ENCODE data around the gene PSORS1C1.
A peak's percentile ranks its signal among the peaks of the same experiment; 100 is the strongest.

Gene PSORS1C1

DNA sequence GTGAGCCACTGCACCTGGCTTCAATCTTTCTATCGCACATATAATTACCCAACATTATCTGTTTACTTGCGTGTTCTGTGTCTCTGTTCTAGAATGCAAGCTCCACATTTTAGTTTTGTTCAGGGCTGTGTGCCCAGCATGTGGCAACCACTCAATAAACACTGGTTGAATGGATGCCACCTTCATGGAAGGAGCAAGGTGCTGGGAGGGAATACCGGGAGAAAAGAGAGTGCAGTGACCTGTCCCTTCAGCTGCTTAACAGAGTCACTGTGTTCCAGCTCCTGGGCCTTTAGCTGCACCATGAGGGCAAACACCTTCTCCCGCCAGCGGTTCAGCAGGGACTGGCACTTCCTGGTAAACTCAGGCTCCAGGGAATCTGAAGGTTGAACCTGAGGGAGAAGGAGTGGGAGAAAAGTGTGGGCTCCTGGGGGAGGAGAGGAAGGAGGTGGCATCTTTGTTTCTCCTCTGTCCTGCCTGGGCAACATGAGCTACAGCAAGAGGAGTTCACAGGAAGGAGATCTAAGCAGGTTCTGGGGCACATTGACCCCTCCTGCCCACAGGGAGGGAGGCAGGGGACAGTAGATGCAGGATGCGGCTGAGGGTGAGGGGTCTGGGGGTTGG lies 35.3 kb downstream of the PSORS1C1 start:
- no peak for FAIRE-seq
- DNase-seq (ENCODE audit: insufficient read length, low spot score) = no peak
- TF ChIP-seq CTCF (IDR thresholded peaks at IDR 0.05; ENCODE audit: insufficient read depth, missing control alignments) = no peak

GRCh38 chr6:31152781-31153180 lies 38.2 kb downstream of the PSORS1C1 start:
- DNase-seq (ENCODE audit: insufficient read length, low spot score) (no peak), FAIRE-seq (no peak)
- TF ChIP-seq CTCF (IDR thresholded peaks at IDR 0.05; ENCODE audit: insufficient read depth, missing control alignments) = no peak

GRCh38 chr6:31154436-31154835 lies 39.8 kb downstream of the PSORS1C1 start:
- no peak for DNase-seq (ENCODE audit: insufficient read length, low spot score)
- TF ChIP-seq CTCF (IDR thresholded peaks at IDR 0.05; ENCODE audit: insufficient read depth, missing control alignments) = no peak
- no peak for FAIRE-seq

DNA sequence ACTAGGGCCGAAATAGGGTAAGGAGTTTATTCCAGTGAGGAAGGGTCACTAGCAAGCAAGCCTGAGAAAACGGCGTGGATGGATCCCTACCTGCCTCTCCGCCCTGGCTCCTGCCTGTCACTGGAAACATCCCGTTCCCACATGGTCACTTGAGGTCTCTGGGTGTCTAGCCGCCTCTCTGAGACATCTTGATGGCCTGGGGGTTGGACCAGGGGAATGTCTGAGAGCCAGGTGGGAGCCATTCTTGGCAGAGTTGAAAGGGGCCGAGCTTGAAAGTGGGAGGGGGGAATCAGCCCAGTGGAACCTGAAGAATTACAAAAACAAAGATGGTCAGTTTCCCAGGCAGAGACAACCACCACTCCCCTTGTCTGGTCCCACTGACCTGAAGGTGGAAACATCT lies 42.0 kb downstream of the PSORS1C1 start:
- DNase-seq (ENCODE audit: insufficient read length, low spot score) (no peak), FAIRE-seq (no peak)

GRCh38 chr6:31157513-31158139 lies 43.0 kb downstream of the PSORS1C1 start, which contains the start of gene CCHCR1:
TSS of gene CCHCR1 (minus strand) at chr6:31157802. CDS start at chr6:31157600, 202 bp downstream.
- no peak for DNase-seq (ENCODE audit: insufficient read length, low spot score)
- no peak for FAIRE-seq
- TF ChIP-seq CTCF (IDR thresholded peaks at IDR 0.05; ENCODE audit: insufficient read depth, missing control alignments) = no peak

More for the DNA sequence above, 42.0 kb downstream of the PSORS1C1 start:
- TF ChIP-seq CTCF (IDR thresholded peaks at IDR 0.05; ENCODE audit: insufficient read depth, missing control alignments) = no peak

- peak; percentile 99 for DNase-seq (ENCODE audit: insufficient read length, low spot score)
Observed at GRCh38 chr6:31158140-31158862, 43.7 kb downstream of the PSORS1C1 start, which contains the start of gene TCF19. TSS of gene TCF19 (plus strand) at chr6:31158589. CDS start at chr6:31159470, 881 bp downstream.

More at GRCh38 chr6:31158140-31158862, 43.7 kb downstream of the PSORS1C1 start, which contains the start of gene TCF19:
- FAIRE-seq = no peak
- TF ChIP-seq CTCF (IDR thresholded peaks at IDR 0.05; ENCODE audit: insufficient read depth, missing control alignments) = no peak

Data from D721Med (cell line).